RWPE1 (cell line): ENCODE measurements around the gene TRPC4.
A peak's percentile ranks its signal among the peaks of the same experiment; 100 is the strongest.

Source experiments
- CTCF ChIA-PET: fragments of 350-600 bp; sonication (Branson Sonifier 250); formaldehyde crosslinking; extraction: SDS; loops from one replicate; lab custom pipeline; 2021; lab: Yijun Ruan, JAX
- POLR2A ChIA-PET: fragments of 400-600 bp; formaldehyde crosslinking; extraction: SDS; loops from one replicate; lab custom pipeline; 2020; ENCODE audit warnings: antibody characterized with exemption; ENCODE audit not compliant: low non-redundant PET; lab: Yijun Ruan, JAX
- DNase-seq: peaks from one replicate; pipeline ENCODE4 v3.0.0; 2012; ENCODE audit warnings: low spot score
- H3K27ac ChIP-seq: fragments of 450-650 bp; 2 replicates; pipeline ENCODE4 v1.5.1; 2017
- TF ChIP-seq, protein P1 (sequence below): fragments of 450-650 bp; conservative IDR thresholded peaks from 2 replicates; pipeline ENCODE4 v1.5.1; 2017; ENCODE audit warnings: low read depth, mild to moderate bottlenecking

TRPC4 gene

DNA sequence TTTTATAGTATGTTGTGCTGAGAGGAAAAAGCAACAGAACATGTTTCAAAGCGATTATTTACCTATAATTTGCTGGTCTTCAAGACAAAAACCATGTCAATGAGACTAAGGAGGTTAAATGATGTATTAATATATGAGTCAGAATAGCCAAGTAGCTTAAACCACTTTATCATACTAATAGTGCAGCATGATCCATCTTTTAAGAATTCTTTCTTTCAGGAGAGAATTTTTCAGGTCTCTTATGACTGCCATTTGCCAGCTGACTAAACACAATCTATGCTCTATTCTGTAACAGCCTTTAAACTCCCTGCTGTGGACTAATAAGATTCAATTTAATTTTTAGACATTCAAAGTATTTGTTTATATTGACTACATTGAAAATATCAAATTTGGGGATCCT, 93.7 kb downstream of the TRPC4 start:
- POLR2A ChIA-PET, result no interaction called here
- TF ChIP-seq, protein P1, sequence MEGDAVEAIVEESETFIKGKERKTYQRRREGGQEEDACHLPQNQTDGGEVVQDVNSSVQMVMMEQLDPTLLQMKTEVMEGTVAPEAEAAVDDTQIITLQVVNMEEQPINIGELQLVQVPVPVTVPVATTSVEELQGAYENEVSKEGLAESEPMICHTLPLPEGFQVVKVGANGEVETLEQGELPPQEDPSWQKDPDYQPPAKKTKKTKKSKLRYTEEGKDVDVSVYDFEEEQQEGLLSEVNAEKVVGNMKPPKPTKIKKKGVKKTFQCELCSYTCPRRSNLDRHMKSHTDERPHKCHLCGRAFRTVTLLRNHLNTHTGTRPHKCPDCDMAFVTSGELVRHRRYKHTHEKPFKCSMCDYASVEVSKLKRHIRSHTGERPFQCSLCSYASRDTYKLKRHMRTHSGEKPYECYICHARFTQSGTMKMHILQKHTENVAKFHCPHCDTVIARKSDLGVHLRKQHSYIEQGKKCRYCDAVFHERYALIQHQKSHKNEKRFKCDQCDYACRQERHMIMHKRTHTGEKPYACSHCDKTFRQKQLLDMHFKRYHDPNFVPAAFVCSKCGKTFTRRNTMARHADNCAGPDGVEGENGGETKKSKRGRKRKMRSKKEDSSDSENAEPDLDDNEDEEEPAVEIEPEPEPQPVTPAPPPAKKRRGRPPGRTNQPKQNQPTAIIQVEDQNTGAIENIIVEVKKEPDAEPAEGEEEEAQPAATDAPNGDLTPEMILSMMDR, result no peak
- CTCF ChIA-PET, result no interaction called here
- no peak overlapping the region for H3K27ac ChIP-seq
- no peak for DNase-seq

DNA sequence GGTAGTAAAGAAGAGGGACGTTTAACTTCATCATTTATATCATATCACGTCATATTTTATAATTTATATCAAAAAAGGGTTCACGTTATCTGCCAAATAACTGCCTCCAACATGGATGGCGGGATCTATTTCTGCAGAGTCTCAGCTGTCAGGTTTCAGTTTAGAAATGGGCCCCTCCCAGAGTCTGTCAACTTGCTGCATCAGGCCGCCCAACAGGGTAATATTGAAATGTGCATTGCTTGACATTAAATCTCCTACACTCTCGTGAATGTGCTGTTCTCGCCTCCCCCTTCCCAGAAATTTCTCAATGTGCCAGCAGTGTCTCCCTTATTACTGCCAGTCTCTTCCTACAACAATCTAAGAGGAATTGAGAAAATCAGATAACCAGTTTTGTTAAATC, 96.9 kb downstream of the TRPC4 start:
- ChIA-PET CTCF (no interaction called here), POLR2A (no interaction called here)
- DNase-seq, result no peak
- TF ChIP-seq, protein P1, result no peak
- no peak overlapping the region for H3K27ac ChIP-seq

DNA sequence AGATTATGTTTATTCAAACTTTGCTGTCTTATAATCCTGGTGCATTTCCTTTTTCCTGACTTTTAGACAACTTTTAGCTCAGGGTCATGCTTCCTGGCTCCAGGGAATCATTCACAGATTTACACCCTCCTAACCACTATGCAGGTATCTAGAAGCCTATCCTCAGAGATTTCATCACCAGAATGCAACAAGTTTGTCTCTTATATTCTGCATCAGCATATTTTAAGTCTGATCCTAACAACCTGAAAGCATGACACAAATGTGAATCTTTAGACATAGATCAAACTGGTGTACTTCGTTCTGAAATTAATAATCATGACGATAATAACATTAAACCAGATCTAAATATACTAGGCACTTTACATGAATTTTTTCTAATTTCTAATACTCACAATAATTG, 100.0 kb downstream of the TRPC4 start:
- TF ChIP-seq, protein P1, result no peak
- ChIA-PET CTCF (interaction anchor here (0.6 to 1.2 kb wide), 3 partner anchors 760 to 1887 kb away, joined by 3 to 10 read pairs (median 3); no protein-coding TSS in a partner anchor), POLR2A (no interaction called here)
- no peak overlapping the region for H3K27ac ChIP-seq
- no peak for DNase-seq

DNA sequence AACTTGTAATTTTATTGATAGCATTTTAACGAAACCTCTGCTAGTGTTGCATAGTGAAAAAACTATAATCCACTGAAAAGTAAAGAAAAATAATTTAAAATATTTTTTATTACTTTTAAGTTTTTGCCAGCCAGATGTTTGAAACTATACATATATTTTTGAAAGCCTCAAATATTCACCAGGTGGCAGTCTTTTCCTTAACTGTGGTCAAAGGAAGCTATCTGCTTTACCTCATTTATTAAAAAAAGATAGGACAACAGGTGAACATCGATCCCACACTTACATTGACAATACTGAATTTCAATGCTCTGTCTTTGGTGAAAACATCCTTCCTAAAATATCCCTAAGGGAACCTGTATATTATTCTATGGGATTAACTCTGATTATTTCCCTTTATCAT, 100.5 kb downstream of the TRPC4 start:
- TF ChIP-seq, protein P1, result no peak; the same call in 1 of the 2 replicates
- no peak overlapping the region for H3K27ac ChIP-seq
- ChIA-PET CTCF (interaction anchor here (0.6 to 1.2 kb wide), 3 partner anchors 760 to 1887 kb away, joined by 3 to 10 read pairs (median 3); no protein-coding TSS in a partner anchor), POLR2A (no interaction called here)
- DNase-seq, result peak; percentile 13

DNA sequence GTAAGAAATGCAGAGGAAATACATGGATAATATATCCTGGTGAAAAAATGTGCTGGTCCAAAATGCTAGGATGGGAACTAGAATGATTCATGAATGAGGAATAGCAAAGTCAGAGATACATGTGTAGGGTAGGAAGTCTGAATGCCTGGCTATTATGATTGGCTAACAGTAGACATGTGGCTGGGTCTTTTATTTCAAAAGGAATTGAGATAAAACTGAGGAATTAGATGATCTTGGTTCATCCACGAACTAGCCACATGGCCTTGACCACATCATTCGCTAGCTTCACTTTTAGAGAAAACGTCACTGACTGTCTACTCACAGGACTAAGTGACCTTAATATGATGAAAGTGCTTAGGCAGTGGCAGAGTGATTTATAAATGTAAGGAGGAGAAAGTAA, 103.1 kb downstream of the TRPC4 start:
- CTCF ChIA-PET, result no interaction called here
- H3K27ac ChIP-seq, result no peak overlapping the region
- POLR2A ChIA-PET, result no interaction called here
- TF ChIP-seq, protein P1, result no peak
- no peak for DNase-seq

DNA sequence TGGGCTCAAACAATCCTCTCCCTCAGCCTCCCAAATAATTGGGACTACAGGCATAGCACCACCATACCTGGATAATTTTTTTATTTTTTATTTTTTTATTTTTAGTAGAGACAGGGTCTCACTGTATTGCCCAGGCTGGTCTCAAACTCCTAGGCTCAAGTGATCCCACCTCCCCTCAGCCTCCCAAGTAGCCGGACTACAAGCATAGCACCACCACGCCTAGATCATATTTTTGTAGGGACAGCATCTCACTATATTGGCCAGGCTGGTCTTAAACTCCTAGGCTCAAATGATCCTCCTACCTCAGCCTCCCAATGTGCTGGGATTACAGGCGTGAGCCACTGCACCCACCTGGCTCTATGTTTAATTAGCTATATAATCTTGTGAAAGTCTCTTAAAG, 114.2 kb downstream of the TRPC4 start:
- TF ChIP-seq, protein P1, result no peak
- H3K27ac ChIP-seq, result no peak overlapping the region
- POLR2A ChIA-PET, result no interaction called here
- DNase-seq, result no peak
- CTCF ChIA-PET, result no interaction called here
